ENCODE data around the gene HDAC4.

- TF ChIP-seq GABPA (IDR thresholded peaks at IDR 0.05; ENCODE audit: low read depth) (no peak), CTCF (IDR thresholded peaks at IDR 0.05; ENCODE audit: insufficient read depth, low read length) (no peak), POLR2AphosphoS5 (IDR thresholded peaks at IDR 0.05; ENCODE audit: low read depth) (no peak)
Measured at GRCh38 chr2:239225871-239226561, 174.8 kb downstream of the HDAC4 start.

All from HL-60 (cell line).